Upper lobe of left lung (tissue), 6 donors: ENCODE results near the gene SOX13. TPM values are rescaled to one million over a fixed set of nuclear protein-coding genes. Genes with fewer than 3 reads are reported as not detected.

Experiments used
- ATAC-seq, 2 donors: fragments of 200-7000 bp; cut with Tn5 transposase; one replicate each; pipeline ENCODE4 v1.9.1; 2022; ENCODE audit warnings: mild to moderate bottlenecking in 2 of 2, moderate library complexity in 2 of 2; ENCODE audit not compliant: low FRiP score in 2 of 2
- DNase-seq, 2 donors: peaks; one replicate each; pipeline ENCODE4 v3.0.0-alpha.2; 2019 to 2020
- H3K27ac ChIP-seq, 4 donors: fragments of 200-600 bp; sonication (generic); one replicate each; pipeline ENCODE4 v1.5.1; 2016 to 2019
- H3K27me3 ChIP-seq, 4 donors: fragments of 200-600 bp; sonication (generic); one replicate each; pipeline ENCODE4 v1.5.1; 2017 to 2019
- H3K36me3 ChIP-seq, 4 donors: fragments of 200-600 bp; sonication (generic); one replicate each; pipeline ENCODE4 v1.5.1; 2016 to 2019
- H3K4me1 ChIP-seq, 4 donors: fragments of 200-600 bp; sonication (generic); one replicate each; pipeline ENCODE4 v1.5.1; 2018 to 2019
- H3K4me3 ChIP-seq, 4 donors: fragments of 200-600 bp; sonication (generic); one replicate each; pipeline ENCODE4 v1.5.1; 2017 to 2019; ENCODE audit warnings: mild to moderate bottlenecking in 2 of 4, moderate library complexity in 1 of 4
- H3K9me3 ChIP-seq, 4 donors: fragments of 200-600 bp; sonication (generic); one replicate each; pipeline ENCODE4 v1.5.1; 2018 to 2019
- CTCF ChIP-seq, 6 experiments: fragments of 450-650 bp in 4 of 6; fragments of 200-600 bp in 2 of 6; sonication (generic) in 2 of 6; IDR thresholded peaks; one replicate each; pipeline ENCODE4 v1.5.1; 2016 to 2019; ENCODE audit warnings: antibody characterized with exemption in 6 of 6
- EP300 ChIP-seq, 4 donors: sonication (generic); formaldehyde crosslinking; IDR thresholded peaks; one replicate each; pipeline ENCODE4 v1.5.1; 2017; ENCODE audit warnings: antibody characterized with exemption in 4 of 4, control low read depth in 2 of 4
- POLR2A ChIP-seq, 4 donors: fragments of 450-650 bp; IDR thresholded peaks; one replicate each; pipeline ENCODE4 v1.5.1; 2016 to 2017; ENCODE audit warnings: antibody characterized with exemption in 4 of 4, mild to moderate bottlenecking in 2 of 4
- POLR2AphosphoS5 ChIP-seq, 2 donors: sonication (generic); formaldehyde crosslinking; IDR thresholded peaks; one replicate each; pipeline ENCODE4 v1.5.1; 2017; ENCODE audit warnings: antibody characterized with exemption in 2 of 2
- WGBS, 2 donors: methylation state at CpG; one replicate each; pipeline ENCODE4 v1.1.5; 2017 to 2018; 5-methylcytosine and 5-hydroxymethylcytosine counted together
- total RNA-seq, 6 donors: library from RNA; depleted of rRNA in 4 of 6; stranded (reverse); fragments of >200 nt in 4 of 6; gene quantifications; one replicate each; pipeline versions ENCODE4 v1.1.0 to v1.2.1, GENCODE V29; 2016 to 2021
- donor health status: DM: no; HTN: no; CAD: no; lungs with moderate emphysema.
- donor health status: DM: no; HTN: yes; CAD: no; lungs with severe emphysema.

Gene SOX13
- total RNA-seq, 6 donors from 2014 or later, result 33.8 to 76.5 (median 63.9) TPM

GRCh38 chr1:204132718-204133117 is 59.8 kb downstream of the SOX13 start:
- 74 to 79% methylated on average over 6 of the region's 6 CpGs for WGBS, 2 donors

DNA sequence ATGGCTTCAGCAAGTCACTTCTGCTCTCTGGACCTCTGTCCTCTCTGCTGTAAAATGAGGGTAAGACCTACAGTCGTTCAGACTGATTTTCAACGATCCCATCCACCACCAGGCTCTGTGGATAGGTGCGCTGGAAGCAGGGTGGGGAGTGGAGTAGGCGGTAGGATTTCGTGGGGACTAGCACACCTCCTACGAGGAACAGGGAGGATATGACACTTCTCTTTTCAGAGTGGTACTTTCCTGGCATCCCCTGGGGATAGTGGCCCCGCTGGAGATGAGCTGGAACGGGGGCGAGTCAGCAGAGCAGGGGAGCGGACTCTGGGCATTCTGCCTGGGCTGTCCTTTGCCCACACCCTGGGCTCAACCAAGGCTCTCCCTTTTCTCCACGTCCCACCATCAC is 61.2 kb downstream of the SOX13 start:
- ATAC-seq (no peak), DNase-seq (no peak)
- Histone ChIP-seq H3K27ac (no peak overlapping the region), H3K9me3 (no peaks in the 10 kb centered on the region), H3K36me3 (peaks cover 0 to 8% (median 0%) of the 10 kb centered on the region in 4 donors), H3K27me3 (no peaks in the 10 kb centered on the region), H3K4me3 (no peak overlapping the region), H3K4me1 (peaks cover 4 to 10% (median 5%) of the 10 kb centered on the region in 4 donors)
- 81 to 85% methylated on average over 11 of the region's 11 CpGs for WGBS, 2 donors
- TF ChIP-seq EP300 (IDR thresholded peaks at IDR 0.05) (no peak), CTCF (IDR thresholded peaks at IDR 0.05) (no peak), POLR2AphosphoS5 (IDR thresholded peaks at IDR 0.05) (no peak), POLR2A (IDR thresholded peaks at IDR 0.05) (no peak)

More at GRCh38 chr1:204132718-204133117, 59.8 kb downstream of the SOX13 start:
- H3K27ac ChIP-seq, result no peak overlapping the region
- no peaks in the 10 kb centered on the region for H3K9me3 ChIP-seq
- peaks cover 11 to 24% (median 14%) of the 10 kb centered on the region in 4 donors for H3K4me1 ChIP-seq
- ATAC-seq, result no peak
- H3K4me3 ChIP-seq, result no peak overlapping the region
- H3K36me3 ChIP-seq, result peaks cover 0 to 8% (median 0%) of the 10 kb centered on the region in 4 donors
- no peaks in the 10 kb centered on the region for H3K27me3 ChIP-seq
- TF ChIP-seq POLR2A (IDR thresholded peaks at IDR 0.05) (no peak), CTCF (IDR thresholded peaks at IDR 0.05) (no peak), POLR2AphosphoS5 (IDR thresholded peaks at IDR 0.05) (no peak), EP300 (IDR thresholded peaks at IDR 0.05) (no peak)
- DNase-seq, result no peak

DNA sequence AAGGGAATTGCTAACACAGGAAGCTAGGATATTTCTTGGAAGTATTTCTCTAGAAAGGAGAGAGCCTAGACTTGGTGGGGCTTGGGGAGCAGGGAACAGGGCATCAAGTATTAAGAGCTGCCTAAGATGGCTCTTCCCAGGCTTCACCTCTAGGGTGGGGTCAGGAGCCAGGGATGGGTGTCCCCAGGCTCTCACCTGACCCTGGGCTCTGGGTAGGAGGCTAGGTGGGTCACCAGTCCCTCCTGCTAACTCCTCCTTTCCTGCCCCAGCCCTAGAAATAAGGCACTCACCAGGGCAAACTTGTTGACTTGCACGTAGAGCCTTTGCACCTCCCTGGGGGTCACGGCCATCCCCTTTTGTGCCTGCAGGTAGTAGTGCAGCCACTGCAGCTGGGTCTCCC is 63.9 kb downstream of the SOX13 start:
- TF ChIP-seq POLR2A (IDR thresholded peaks at IDR 0.05) (no peak), EP300 (IDR thresholded peaks at IDR 0.05) (no peak), POLR2AphosphoS5 (IDR thresholded peaks at IDR 0.05) (no peak), CTCF (IDR thresholded peaks at IDR 0.05) (no peak)
- Histone ChIP-seq H3K4me1 (no peaks in the 10 kb centered on the region), H3K9me3 (no peaks in the 10 kb centered on the region), H3K36me3 (peaks cover 0 to 13% (median 0%) of the 10 kb centered on the region in 4 donors), H3K27me3 (no peaks in the 10 kb centered on the region), H3K4me3 (no peak overlapping the region), H3K27ac (no peak overlapping the region)
- ATAC-seq, result no peak
- DNase-seq, result peak in 1 of 2 donors; percentile 24
- 73 to 80% methylated on average over 2 of the region's 2 CpGs for WGBS, 2 donors

DNA sequence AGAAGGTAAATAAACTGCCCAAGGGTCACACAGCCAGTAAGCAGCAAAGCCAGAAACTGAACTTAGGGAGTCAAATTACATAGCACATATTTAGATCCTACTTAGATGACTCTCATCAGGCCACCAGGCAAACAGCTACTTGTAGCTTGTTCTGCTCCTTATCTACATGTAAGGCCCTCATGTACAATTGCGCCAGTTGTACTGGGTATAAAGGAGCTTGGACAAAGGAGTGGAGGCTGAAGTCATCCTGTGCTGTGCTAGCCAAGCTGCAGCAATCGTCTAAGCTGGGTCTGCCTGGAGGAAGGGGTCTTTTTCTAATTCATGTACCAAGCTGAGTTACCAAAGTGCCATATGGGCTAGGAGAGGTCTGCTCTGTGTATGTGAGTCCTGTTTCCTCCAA is 66.2 kb downstream of the SOX13 start:
- H3K4me1 ChIP-seq, result no peaks in the 10 kb centered on the region
- H3K36me3 ChIP-seq, result peaks cover 0 to 9% (median 0%) of the 10 kb centered on the region in 4 donors
- no peak for DNase-seq
- H3K9me3 ChIP-seq, result no peaks in the 10 kb centered on the region
- H3K27me3 ChIP-seq, result no peaks in the 10 kb centered on the region
- TF ChIP-seq POLR2A (IDR thresholded peaks at IDR 0.05) (no peak), CTCF (IDR thresholded peaks at IDR 0.05) (no peak), POLR2AphosphoS5 (IDR thresholded peaks at IDR 0.05) (no peak), EP300 (IDR thresholded peaks at IDR 0.05) (no peak)
- no peak for ATAC-seq
- no peak overlapping the region for H3K4me3 ChIP-seq
- H3K27ac ChIP-seq, result no peak overlapping the region
- 62 to 77% methylated on average over 2 of the region's 2 CpGs for WGBS, 2 donors

DNA sequence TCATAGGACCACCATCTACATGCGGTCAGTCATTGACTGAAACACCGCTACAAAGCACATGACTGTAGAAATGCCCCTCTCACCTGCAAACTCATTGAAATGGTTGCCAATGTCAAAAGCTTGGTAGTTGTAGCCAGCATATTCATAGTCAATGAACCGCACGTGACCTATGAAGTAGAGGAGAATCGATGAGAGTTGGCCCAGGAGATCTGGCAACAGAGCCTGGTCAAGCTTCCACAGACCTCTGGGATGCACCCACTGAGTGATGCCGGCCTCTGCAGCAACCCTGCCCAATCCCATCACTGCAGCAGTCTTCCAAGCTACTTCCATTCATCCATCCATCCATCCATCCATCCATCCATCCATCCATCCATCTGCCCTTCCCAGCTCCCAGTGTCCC is 67.0 kb downstream of the SOX13 start:
- no peaks in the 10 kb centered on the region for H3K27me3 ChIP-seq
- no peaks in the 10 kb centered on the region for H3K4me1 ChIP-seq
- WGBS, 2 donors, result 92 to 98% methylated on average over 6 of the region's 6 CpGs
- ATAC-seq (no peak), DNase-seq (no peak)
- H3K27ac ChIP-seq, result no peak overlapping the region
- H3K9me3 ChIP-seq, result no peaks in the 10 kb centered on the region
- peaks cover 0 to 4% (median 0%) of the 10 kb centered on the region in 4 donors for H3K36me3 ChIP-seq
- no peak overlapping the region for H3K4me3 ChIP-seq
- TF ChIP-seq EP300 (IDR thresholded peaks at IDR 0.05) (no peak), POLR2A (IDR thresholded peaks at IDR 0.05) (no peak), CTCF (IDR thresholded peaks at IDR 0.05) (no peak), POLR2AphosphoS5 (IDR thresholded peaks at IDR 0.05) (no peak)
